ENCODE data around the gene FMNL3. TPM values are rescaled to one million over a fixed set of nuclear protein-coding genes. Genes with fewer than 3 reads are reported as not detected.
"Not testable (repeated sequence)": the region's sequence is repeated elsewhere in the genome, so short reads cannot be mapped to it uniquely, and the experiment has no call there.

FMNL3 gene
- total RNA-seq, 1 donor from 2014 or later, result 10.8 TPM

- DNase-seq (ENCODE audit: missing footprints) (peak; percentile 95), ATAC-seq (peak; percentile 92)
- intact Hi-C loops (cut with DNase I), result no loop called here
These were observed 83.9 kb downstream of the FMNL3 start, which contains the start of gene PRPF40B for GRCh38 chr12:49623142-49623904. Gene PRPF40B (plus strand): TSS chr12:49623561. CDS start chr12:49623591, 30 bp downstream.

DNA sequence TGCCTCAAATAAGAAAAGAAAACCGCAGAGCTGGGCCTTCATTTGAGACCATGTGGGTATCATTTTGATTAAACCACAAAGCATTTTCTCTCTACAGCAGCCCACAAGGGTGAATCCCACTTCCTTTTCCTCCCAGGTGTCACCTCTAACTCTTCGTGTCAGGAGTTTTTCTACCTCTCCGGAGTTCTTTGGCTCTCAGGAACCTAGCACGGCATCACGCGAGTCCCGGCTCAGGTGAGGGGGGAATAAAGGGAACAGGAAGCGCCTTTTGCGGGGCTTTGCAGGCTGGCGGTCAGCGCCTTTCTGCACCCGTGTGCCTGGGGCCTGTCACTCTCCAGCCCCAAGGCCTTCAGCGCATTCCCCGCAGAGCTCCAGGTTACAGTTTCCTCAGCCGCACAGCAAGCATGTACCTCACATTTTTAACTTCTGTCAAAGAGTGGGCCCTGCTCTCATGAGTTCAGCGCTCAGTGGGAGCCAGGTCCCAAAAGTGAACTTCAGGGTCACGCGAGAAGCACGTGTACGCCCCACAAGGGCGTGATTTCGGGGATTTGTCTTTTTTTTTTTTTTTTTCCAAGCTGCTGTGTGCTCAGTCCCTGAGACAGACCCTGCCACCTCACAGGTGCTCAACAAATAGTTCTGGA, 84.6 kb downstream of the FMNL3 start:
- peak; percentile 47 for ATAC-seq
- peak; percentile 68 for DNase-seq (ENCODE audit: missing footprints)
- intact Hi-C loops (cut with DNase I), result no loop called here

DNA sequence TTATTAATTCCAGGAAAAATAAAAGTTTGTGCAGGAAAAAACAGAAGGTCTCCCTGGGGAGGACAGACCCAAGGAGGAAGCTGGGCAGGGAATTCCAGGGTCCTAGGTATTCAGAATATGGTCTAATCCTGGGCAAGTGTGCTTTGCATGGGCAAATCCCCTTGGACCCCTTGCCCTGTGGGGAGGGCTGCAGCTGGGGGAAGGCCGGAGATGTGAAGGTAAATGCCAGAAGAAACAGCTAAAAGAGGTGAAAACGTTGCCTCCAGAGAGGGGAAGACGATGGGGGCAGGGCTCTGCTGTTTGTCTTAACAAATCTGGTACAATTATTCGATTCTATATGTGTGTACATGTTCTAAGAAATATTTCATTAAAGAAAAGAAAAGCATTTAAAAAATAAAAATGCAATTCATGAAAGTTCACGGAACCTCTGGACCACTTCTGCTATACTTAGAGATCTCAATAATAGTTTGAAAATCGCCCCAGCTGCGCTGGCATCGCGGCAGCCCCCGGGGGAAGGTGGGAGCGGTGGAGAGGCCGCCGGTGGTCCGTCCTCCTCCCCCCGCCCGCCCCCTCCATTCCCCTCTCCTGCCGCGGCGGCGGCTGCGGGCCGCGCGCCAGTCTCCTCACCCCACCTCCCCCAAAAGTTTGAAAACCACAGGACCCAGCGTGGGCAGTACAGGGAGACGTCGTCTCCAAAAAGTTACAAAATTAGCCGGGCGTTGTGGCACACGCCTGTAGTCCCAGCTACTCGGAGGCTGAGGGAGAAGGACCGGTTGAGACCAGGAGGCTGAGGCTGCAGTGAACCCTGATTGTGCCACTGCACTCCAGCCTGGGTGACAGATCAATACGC, 85.3 kb downstream of the FMNL3 start:
- ATAC-seq (no peak), DNase-seq (ENCODE audit: missing footprints) (no peak)
- intact Hi-C loops (cut with DNase I), result no loop called here

DNA sequence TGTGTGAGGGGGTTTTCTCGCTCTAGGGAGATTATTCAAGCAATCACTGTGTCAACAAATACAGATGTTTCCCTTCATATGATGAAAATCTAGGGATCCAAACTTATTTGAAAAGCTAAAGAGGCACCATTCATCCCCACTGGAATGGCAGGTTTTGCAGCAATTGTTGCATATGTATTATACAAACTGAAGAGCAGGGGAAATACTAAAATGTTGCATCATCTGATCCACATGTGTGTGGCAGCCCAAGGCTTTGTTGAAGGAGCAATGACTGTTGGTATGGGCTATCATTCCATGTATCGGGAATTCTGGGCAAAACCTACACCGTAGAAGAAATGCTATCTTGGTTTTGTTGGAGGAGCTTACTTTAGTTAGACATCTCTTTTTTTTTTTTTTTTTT, 87.9 kb downstream of the FMNL3 start:
- ATAC-seq (no peak), DNase-seq (ENCODE audit: missing footprints) (no peak)
- intact Hi-C loops (cut with DNase I), result no loop called here

- no peak for DNase-seq (ENCODE audit: missing footprints)
- intact Hi-C loops (cut with DNase I), result no loop called here
- ATAC-seq, result no peak
These were observed 88.6 kb downstream of the FMNL3 start for GRCh38 chr12:49618576-49618975.

DNA sequence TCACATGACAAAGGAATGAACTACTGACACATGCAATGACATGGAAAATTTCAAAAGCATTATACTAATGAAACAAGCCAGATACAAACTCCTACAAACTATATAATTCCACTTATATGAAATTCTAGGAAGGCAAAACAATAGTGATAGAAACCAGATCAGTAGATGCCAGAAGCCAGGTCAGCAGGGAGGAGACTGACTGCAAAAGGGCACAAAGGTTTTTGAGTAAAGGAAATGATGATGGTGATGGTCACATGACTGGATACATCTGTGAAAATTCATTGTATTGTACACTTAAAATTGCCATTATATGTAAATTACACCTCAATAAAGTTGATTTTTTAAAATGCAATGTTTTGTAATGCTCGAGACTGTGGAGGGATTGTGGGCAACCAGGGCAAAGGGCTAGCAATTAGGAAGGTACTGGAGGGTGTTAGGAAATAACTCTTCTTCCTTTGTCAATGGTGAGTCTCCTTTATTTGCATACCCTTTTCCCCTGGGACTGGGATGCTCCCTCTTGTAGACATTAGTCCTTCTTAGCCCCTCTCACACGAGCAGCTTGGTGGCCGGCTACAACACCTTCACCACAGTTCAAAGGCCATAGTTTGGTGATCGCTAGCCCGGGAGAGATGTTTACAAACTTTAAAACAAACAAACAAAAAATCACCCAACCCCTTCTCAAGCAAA, 90.5 kb downstream of the FMNL3 start:
- ATAC-seq (no peak), DNase-seq (ENCODE audit: missing footprints) (no peak)
- intact Hi-C loops (cut with DNase I), result no loop called here

DNA sequence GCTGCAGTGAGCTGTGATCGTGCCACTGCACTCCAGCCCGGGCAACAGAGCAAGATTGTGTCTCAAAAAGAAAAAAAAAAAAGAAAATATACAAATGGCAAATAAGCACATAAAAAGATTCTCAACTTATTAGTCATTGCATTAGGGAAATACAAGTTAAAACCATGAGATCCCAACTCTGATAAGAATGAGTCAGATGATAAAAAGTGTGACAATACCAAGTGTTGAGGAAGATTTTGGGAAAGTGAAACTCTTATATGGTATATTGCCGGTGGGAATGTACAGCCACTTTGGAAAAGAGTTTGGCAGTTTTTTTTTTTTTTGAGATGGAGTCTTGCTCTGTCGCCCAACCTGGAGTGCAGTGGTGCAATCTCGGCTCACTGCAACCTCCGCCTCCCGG, 91.5 kb downstream of the FMNL3 start:
- no peak for DNase-seq (ENCODE audit: missing footprints)
- no peak for ATAC-seq
- intact Hi-C loops (cut with DNase I), result no loop called here

DNA sequence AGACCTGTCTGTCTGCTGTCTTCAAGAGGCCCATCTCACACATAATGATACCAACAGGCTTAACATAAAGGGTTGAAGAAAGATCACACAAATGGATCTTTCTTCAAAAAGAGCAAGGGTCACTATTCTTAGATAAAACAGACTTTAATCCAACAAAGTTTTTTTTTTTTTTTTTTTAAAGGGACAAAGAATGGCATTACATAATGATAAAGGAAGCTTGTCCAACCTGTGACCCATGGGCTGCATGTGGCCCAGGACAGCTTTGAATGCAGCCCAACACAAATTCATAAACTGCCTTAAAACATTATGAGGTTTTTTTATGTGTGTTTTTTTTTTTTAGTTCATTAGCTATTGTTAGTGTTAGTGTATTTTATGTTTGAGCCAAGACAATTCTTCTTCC, 95.0 kb downstream of the FMNL3 start:
- intact Hi-C loops (cut with DNase I), result no loop called here
- no peak for ATAC-seq

GRCh38 chr12:49610785-49611184, 96.4 kb downstream of the FMNL3 start:
- DNase-seq (ENCODE audit: missing footprints); ATAC-seq; intact Hi-C loops (cut with DNase I): not testable (repeated sequence)

More for the DNA sequence above, 95.0 kb downstream of the FMNL3 start:
- DNase-seq (ENCODE audit: missing footprints), result no peak

- intact Hi-C loops (cut with DNase I), result no loop called here
- DNase-seq (ENCODE audit: missing footprints) (no peak), ATAC-seq (no peak)
These were observed 97.4 kb downstream of the FMNL3 start for GRCh38 chr12:49609875-49610154.

- no peak for DNase-seq (ENCODE audit: missing footprints)
- intact Hi-C loops (cut with DNase I), result no loop called here
- no peak for ATAC-seq
These were observed 97.9 kb downstream of the FMNL3 start for GRCh38 chr12:49609059-49609874.

GRCh38 chr12:49605539-49605938, 101.7 kb downstream of the FMNL3 start, which contains the start of gene FAM186B:
Gene FAM186B (minus strand): TSS chr12:49605639. CDS start chr12:49605477, 162 bp downstream.
- DNase-seq (ENCODE audit: missing footprints); ATAC-seq; intact Hi-C loops (cut with DNase I): not testable (repeated sequence)

DNA sequence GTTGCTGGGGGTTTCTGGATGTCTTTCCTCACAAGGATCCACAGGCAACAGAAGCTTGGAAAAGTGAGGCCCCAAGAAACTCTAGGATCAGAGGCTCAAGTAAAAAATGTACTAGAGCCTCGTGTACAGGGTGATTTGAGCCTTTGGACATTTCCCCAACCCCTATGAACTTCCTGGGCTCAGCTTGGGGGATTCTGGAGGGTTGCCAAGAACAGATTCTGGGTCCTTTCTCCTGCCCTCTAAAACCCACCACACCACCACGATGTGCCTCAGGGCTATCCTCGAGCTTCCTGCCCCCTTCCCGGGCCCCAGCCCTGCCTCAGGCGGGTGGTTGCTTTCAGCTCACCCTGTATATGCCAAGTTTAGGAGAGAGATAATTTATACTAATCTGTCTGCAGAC, 102.3 kb downstream of the FMNL3 start:
- DNase-seq (ENCODE audit: missing footprints) (no peak), ATAC-seq (no peak)
- intact Hi-C loops (cut with DNase I), result no loop called here

DNA sequence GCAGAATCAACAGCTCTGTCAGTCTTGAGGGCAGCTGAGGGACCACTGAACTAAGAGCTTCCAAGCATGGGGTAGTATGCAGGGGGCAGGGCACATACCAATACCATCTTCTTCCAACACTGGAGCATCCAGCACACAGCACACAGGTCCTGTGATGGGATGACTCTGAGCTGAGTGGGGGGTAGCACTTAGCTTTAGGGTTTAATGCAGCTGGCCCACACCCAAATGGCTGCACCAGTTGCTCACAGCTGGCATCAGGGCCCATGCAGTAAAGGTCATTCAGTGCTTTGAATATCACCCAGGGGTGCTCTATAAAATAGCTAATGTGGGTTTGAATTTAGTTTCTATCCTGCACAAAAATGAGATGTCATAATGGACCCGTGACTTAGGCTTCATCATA, 103.5 kb downstream of the FMNL3 start:
- intact Hi-C loops (cut with DNase I), result no loop called here
- no peak for ATAC-seq
- no peak for DNase-seq (ENCODE audit: missing footprints)

GRCh38 chr12:49599961-49600360, 107.2 kb downstream of the FMNL3 start:
- ATAC-seq (no peak), DNase-seq (ENCODE audit: missing footprints) (no peak)
- intact Hi-C loops (cut with DNase I), result no loop called here

DNA sequence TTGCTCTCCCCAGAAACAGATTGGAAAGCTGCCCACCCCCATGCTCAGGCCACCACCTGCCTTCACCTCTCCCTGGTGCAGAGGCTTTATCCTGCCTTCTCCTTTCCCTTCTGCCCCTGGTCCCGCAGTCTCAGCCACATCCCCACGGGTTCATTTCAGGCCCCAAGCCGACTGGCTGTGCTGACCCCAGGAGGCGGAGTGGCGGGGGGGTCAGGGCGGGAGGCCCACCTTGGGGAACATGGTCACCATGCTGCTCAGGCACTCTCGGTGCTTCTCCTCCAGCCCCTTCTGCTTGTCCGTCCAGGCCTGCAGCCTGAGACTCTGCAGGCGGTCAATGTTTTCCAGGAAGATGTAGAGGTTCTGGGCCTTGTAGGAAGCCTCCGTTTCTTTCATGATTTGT, 108.7 kb downstream of the FMNL3 start:
- DNase-seq (ENCODE audit: missing footprints), result no peak
- intact Hi-C loops (cut with DNase I), result no loop called here
- no peak for ATAC-seq

- ATAC-seq, result peak; percentile 46
- peak; percentile 67 for DNase-seq (ENCODE audit: missing footprints)
These were observed 118.3 kb downstream of the FMNL3 start for GRCh38 chr12:49588721-49589516.

More at GRCh38 chr12:49588721-49589516, 118.3 kb downstream of the FMNL3 start:
- intact Hi-C loops (cut with DNase I), result no loop called here

Data from Right ventricle myocardium inferior (tissue), 1 donor.